Measurements from ENCODE around the gene TPGS1. TPM values are rescaled to one million over a fixed set of nuclear protein-coding genes. Genes with fewer than 3 reads are reported as not detected.

The TPGS1 gene
- total RNA-seq, 4 donors from 2014 or later = 50.8 to 147 (median 99.6) TPM

DNA sequence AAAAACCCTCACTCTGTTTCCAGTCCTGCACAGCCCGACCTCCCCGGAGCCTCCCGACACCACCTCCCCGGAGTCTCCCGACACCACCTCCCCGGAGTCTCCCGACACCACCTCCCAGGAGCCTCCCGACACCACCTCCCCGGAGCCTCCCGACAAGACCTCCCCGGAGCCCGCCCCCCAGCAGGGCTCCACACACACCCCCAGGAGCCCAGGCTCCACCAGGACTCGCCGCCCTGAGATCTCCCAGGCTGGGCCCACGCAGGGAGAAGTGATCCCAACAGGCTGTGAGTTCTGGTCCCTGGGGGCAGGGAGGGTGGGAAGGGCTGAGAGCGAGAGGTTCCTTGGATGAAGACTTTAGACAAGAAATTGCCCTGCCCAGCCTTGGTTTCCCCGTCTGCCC, 5.7 kb upstream of the TPGS1 start:
- no peak overlapping the region for H3K27ac ChIP-seq
- intact Hi-C loops (cut with DNase I) = no loop called here
- H3K4me3 ChIP-seq (replicated peaks in 1 of 3) = no peak overlapping the region
- peaks cover 19% of the 10 kb centered on the region for H3K27me3 ChIP-seq
- WGBS, 2 donors = 77 to 89% methylated on average over 13 to 17 of the region's 17 CpGs
- no peaks in the 10 kb centered on the region for H3K36me3 ChIP-seq
- no peak for DNase-seq
- H3K4me1 ChIP-seq = peaks cover 5 to 16% of the 10 kb centered on the region in 2 donors
- TF ChIP-seq, protein P1, sequence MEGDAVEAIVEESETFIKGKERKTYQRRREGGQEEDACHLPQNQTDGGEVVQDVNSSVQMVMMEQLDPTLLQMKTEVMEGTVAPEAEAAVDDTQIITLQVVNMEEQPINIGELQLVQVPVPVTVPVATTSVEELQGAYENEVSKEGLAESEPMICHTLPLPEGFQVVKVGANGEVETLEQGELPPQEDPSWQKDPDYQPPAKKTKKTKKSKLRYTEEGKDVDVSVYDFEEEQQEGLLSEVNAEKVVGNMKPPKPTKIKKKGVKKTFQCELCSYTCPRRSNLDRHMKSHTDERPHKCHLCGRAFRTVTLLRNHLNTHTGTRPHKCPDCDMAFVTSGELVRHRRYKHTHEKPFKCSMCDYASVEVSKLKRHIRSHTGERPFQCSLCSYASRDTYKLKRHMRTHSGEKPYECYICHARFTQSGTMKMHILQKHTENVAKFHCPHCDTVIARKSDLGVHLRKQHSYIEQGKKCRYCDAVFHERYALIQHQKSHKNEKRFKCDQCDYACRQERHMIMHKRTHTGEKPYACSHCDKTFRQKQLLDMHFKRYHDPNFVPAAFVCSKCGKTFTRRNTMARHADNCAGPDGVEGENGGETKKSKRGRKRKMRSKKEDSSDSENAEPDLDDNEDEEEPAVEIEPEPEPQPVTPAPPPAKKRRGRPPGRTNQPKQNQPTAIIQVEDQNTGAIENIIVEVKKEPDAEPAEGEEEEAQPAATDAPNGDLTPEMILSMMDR (IDR thresholded peaks at IDR 0.05) = no peak
- TF ChIP-seq POLR2A (IDR thresholded peaks at IDR 0.05) = no peak
- H3K9me3 ChIP-seq = no peaks in the 10 kb centered on the region

DNA sequence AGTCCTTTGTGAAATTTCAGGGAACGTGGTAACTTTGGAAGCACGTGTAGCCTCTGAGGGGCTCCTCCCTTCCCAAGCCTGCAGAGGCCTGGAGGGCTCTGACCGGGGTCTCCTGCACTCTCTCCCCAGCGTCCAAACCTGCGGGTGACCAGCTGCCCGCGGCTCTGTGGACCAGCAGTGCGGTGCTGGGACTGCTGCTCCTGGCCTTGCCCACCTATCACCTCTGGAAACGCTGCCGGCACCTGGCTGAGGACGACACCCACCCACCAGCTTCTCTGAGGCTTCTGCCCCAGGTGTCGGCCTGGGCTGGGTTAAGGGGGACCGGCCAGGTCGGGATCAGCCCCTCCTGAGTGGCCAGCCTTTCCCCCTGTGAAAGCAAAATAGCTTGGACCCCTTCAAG, 2.7 kb upstream of the TPGS1 start:
- no peaks in the 10 kb centered on the region for H3K27me3 ChIP-seq
- no peak overlapping the region for H3K27ac ChIP-seq
- no peak for DNase-seq
- 87 to 90% methylated on average over 7 to 11 of the region's 14 CpGs for WGBS, 2 donors
- no peaks in the 10 kb centered on the region for H3K36me3 ChIP-seq
- intact Hi-C loops (cut with DNase I) = no loop called here
- no peak for TF ChIP-seq POLR2A (IDR thresholded peaks at IDR 0.05)
- TF ChIP-seq, protein P1 (IDR thresholded peaks at IDR 0.05) = no peak
- no peaks in the 10 kb centered on the region for H3K9me3 ChIP-seq
- H3K4me1 ChIP-seq = peaks cover 14 to 16% of the 10 kb centered on the region in 2 donors
- no peak overlapping the region for H3K4me3 ChIP-seq (replicated peaks in 1 of 3)

DNA sequence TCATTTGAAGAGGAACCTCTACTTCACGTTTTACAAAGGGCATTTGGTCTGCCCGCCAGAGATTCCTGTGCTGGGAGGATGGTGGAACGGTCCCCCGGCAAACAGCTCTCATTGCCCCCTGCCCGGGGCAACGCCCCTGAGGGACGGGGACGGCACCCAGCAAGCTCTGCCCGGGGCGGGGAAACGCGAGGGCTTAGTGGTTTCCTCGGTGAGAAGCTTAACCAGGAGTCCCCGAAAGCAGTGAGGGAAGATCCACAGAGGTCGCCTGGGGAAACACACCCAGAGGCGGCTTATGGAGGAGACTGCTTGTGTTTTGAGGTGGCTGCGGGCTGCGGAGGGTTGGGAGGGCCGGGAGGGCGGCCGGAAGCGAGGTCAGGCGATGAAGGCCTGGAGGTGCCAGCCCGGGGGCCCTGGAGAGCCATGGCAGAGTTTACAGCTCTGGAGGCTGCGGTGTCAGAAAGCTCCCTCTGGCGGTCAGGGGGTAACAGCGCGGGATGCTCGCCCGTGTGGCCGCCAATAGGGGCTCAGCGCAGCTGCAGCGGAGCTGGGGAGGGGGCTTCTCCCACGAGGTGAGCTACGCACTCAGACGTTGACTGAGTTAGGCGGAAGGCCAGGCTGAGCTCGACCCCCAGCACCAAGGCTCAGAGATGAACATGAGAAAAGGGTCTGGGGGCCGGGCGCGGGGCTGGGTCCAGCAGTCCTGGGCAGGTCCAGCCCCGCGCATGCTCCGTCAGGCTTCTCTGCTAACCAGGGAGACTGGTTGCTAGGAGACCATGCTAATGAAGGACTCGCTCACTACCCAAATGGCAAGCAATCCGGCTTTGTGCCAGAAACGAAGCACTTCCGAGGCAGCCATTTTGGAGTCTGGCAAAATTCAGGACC, 652 bp upstream of the TPGS1 start:
- H3K4me3 ChIP-seq (replicated peaks in 1 of 3) = peak overlapping the region in 1 of 3 donors; percentile 69
- intact Hi-C loops (cut with DNase I) = no loop called here
- WGBS, 2 donors = 2 to 5% methylated on average over 24 to 45 of the region's 48 CpGs
- TF ChIP-seq, protein P1 (IDR thresholded peaks at IDR 0.05) = peak; percentile 90 to 98 (median 98)
- TF ChIP-seq POLR2A (IDR thresholded peaks at IDR 0.05) = no peak
- no peaks in the 10 kb centered on the region for H3K27me3 ChIP-seq
- H3K27ac ChIP-seq = peak overlapping the region; percentile 77 to 87 (median 86)
- H3K4me1 ChIP-seq = peaks cover 14 to 16% of the 10 kb centered on the region in 2 donors
- no peaks in the 10 kb centered on the region for H3K36me3 ChIP-seq
- H3K9me3 ChIP-seq = no peaks in the 10 kb centered on the region
- peak; percentile 100 for DNase-seq

DNA sequence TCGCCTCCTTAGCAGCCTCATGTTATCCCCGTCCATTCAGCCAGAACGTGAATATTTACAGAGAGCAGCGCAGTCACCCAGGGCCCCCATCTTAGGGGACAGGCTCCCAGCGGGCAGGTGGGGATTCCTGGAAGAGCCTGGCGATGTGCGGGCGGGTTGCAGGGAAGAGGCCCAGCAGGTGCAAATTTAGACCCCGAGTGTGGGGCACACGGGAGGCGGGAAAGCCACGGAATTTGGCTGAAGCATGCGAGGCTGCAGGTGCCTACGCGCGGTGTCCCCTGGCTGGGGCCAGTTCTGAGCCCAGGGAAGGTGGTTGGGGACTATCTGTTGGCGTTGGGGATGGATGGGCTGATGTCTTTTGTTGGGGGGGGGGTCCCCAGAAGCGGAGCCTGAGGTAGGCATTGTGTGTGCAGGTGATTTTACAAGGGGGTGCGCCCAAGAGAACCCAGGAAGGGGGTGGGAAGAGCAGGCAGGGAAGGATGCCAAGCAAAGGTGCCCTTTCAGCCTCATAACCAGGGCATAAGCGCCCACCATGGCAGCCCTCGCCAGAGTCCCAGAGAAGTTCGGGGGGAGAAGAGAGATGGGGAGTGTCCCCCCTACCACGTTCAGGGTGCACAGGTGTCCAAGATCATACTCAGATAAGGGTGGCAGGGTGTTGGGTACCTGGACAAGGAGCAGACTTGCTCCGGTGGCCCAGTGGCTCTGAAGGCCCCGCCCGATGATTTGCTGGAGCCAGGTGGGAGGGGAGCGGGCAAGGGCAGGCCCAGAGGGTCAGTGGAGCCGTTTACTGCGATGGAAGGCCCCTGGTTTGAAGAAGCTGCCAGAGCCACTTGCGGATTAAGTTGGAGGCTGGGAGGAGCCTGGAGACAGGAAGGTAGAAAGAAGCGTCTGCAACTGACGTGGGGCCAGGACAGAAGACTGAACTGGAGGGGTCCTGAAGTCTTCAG, 1.2 kb downstream of the TPGS1 start:
- no peak overlapping the region for H3K27ac ChIP-seq
- no peak for DNase-seq
- intact Hi-C loops (cut with DNase I) = no loop called here
- no peaks in the 10 kb centered on the region for H3K36me3 ChIP-seq
- no peak for TF ChIP-seq POLR2A (IDR thresholded peaks at IDR 0.05)
- TF ChIP-seq, protein P1 (IDR thresholded peaks at IDR 0.05) = no peak
- peaks cover 24 to 29% of the 10 kb centered on the region in 2 donors for H3K4me1 ChIP-seq
- H3K4me3 ChIP-seq (replicated peaks in 1 of 3) = peak overlapping the region; percentile 69 to 99 (median 84)
- H3K9me3 ChIP-seq = no peaks in the 10 kb centered on the region
- no peaks in the 10 kb centered on the region for H3K27me3 ChIP-seq
- WGBS, 2 donors = 59 to 67% methylated on average over 29 to 31 of the region's 32 CpGs
